Loucy (cell line): ENCODE measurements around the gene ADCY4.

Source experiments
- H2AFZ ChIP-seq: fragments of 200-600 bp; sonication (generic); 2 replicates; pipeline ENCODE4 v1.6.0; 2016; ENCODE audit warnings: antibody characterized with exemption, mild to moderate bottlenecking, low read length, moderate library complexity
- H3F3A ChIP-seq: fragments of 200-600 bp; 2 replicates; pipeline ENCODE4 v1.6.0; 2016; ENCODE audit warnings: antibody characterized with exemption, low read depth, mild to moderate bottlenecking
- H3K27me3 ChIP-seq: fragments of 200-600 bp; sonication (generic); 2 replicates; pipeline ENCODE4 v1.6.1; 2014; ENCODE audit warnings: low read length, mild to moderate bottlenecking; ENCODE audit not compliant: insufficient read depth, poor library complexity, severe bottlenecking
- H3K36me3 ChIP-seq: fragments of 200-600 bp; sonication (generic); 2 replicates; pipeline ENCODE4 v1.6.1; 2016; ENCODE audit warnings: low read length; ENCODE audit not compliant: insufficient read depth
- H3K4me1 ChIP-seq: fragments of 200-600 bp; sonication (generic); 2 replicates; pipeline ENCODE4 v1.5.1; 2014; ENCODE audit warnings: low read length, mild to moderate bottlenecking; ENCODE audit not compliant: insufficient read depth, poor library complexity, severe bottlenecking
- H3K4me2 ChIP-seq: fragments of 200-600 bp; sonication (generic); 2 replicates; pipeline ENCODE4 v1.6.0; 2014; ENCODE audit warnings: antibody characterized with exemption, low read length, low read depth, mild to moderate bottlenecking; ENCODE audit not compliant: poor library complexity, severe bottlenecking
- H3K4me3 ChIP-seq: fragments of 200-600 bp; sonication (generic); 2 replicates; pipeline ENCODE4 v1.5.1; 2014; ENCODE audit warnings: low read length, mild to moderate bottlenecking, mixed read lengths; ENCODE audit not compliant: poor library complexity, severe bottlenecking
- H3K79me2 ChIP-seq: fragments of 200-600 bp; sonication (generic); 2 replicates; pipeline ENCODE4 v1.6.1; 2014; ENCODE audit warnings: low read length; ENCODE audit not compliant: insufficient read depth
- H3K9ac ChIP-seq: fragments of 200-600 bp; sonication (generic); 2 replicates; pipeline ENCODE4 v1.6.0; 2014; ENCODE audit warnings: mild to moderate bottlenecking, low read depth, low read length, moderate library complexity; ENCODE audit not compliant: poor library complexity, severe bottlenecking
- H3K9me2 ChIP-seq: fragments of 200-600 bp; sonication (generic); replicated peaks from 2 replicates; pipeline ENCODE4 v1.6.1; 2016; ENCODE audit warnings: low read depth, low read length, mixed read lengths
- H3K9me3 ChIP-seq: fragments of 200-600 bp; sonication (generic); 2 replicates; pipeline ENCODE4 v1.6.1; 2014; ENCODE audit warnings: mild to moderate bottlenecking, antibody characterized with exemption, low read length, low read depth; ENCODE audit not compliant: insufficient read depth
- H4K20me1 ChIP-seq: fragments of 200-600 bp; sonication (generic); 2 replicates; pipeline ENCODE4 v1.6.0; 2014; ENCODE audit warnings: antibody characterized with exemption, low read length, mild to moderate bottlenecking; ENCODE audit not compliant: insufficient read depth, poor library complexity, severe bottlenecking
- EZH2phosphoT487 ChIP-seq: fragments of 200-600 bp; IDR thresholded peaks from 2 replicates; pipeline ENCODE4 v1.6.1; 2018; ENCODE audit warnings: antibody characterized with exemption, mild to moderate bottlenecking, moderate library complexity, borderline replicate concordance
- TF ChIP-seq, protein P1 (sequence below): fragments of 200-600 bp; sonication (generic); conservative IDR thresholded peaks from 2 replicates; pipeline ENCODE4 v1.5.1; 2014; ENCODE audit warnings: mild to moderate bottlenecking, antibody characterized with exemption, low read length

ADCY4 gene

DNA sequence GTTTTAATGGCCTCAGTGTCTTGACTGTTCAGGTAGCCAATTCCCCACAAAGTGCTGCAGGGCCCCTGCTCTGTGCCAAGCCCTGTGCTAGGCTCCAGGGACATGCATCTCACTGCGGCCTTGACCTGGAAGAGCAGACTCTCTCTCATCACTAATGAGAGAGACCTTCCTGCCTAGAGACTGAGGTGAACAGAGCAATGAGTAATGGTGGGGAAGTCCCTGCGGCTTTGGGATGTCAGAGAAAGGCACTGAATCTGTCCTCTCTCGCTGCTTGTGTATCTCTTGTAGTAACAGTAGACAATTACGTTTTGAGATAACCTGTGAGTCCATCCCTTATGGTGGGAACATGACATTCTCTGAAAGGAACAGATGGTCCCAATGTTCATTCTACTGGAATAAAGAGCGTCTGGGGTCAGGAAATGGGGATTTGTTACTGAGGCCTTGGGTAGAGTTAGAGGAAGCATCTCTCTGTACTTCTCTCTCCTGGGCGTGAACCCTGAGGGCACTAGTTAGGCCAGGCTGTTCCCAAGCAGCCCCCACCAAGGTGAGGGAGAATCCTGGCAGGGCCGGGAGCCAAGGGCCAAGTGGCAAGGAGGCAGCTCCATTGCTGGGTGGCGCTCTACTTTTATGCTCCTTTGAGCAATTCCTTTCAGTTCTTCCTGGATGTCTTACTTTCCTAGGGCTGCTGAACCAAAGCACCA is 46.6 kb upstream of the ADCY4 start:
- no peaks in the 10 kb centered on the region for H3F3A ChIP-seq
- no peak for TF ChIP-seq EZH2phosphoT487
- TF ChIP-seq, protein P1, sequence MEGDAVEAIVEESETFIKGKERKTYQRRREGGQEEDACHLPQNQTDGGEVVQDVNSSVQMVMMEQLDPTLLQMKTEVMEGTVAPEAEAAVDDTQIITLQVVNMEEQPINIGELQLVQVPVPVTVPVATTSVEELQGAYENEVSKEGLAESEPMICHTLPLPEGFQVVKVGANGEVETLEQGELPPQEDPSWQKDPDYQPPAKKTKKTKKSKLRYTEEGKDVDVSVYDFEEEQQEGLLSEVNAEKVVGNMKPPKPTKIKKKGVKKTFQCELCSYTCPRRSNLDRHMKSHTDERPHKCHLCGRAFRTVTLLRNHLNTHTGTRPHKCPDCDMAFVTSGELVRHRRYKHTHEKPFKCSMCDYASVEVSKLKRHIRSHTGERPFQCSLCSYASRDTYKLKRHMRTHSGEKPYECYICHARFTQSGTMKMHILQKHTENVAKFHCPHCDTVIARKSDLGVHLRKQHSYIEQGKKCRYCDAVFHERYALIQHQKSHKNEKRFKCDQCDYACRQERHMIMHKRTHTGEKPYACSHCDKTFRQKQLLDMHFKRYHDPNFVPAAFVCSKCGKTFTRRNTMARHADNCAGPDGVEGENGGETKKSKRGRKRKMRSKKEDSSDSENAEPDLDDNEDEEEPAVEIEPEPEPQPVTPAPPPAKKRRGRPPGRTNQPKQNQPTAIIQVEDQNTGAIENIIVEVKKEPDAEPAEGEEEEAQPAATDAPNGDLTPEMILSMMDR: no peak
- no peaks in the 10 kb centered on the region for H3K79me2 ChIP-seq
- H3K9ac ChIP-seq: no peak overlapping the region
- no peak overlapping the region for H2AFZ ChIP-seq
- no peaks in the 10 kb centered on the region for H3K9me2 ChIP-seq
- no peaks in the 10 kb centered on the region for H3K27me3 ChIP-seq
- H4K20me1 ChIP-seq: peaks cover 3% of the 10 kb centered on the region
- H3K9me3 ChIP-seq: no peaks in the 10 kb centered on the region
- peaks cover 16% of the 10 kb centered on the region for H3K4me1 ChIP-seq
- H3K4me3 ChIP-seq: no peak overlapping the region
- no peak overlapping the region for H3K4me2 ChIP-seq
- H3K36me3 ChIP-seq: no peaks in the 10 kb centered on the region

DNA sequence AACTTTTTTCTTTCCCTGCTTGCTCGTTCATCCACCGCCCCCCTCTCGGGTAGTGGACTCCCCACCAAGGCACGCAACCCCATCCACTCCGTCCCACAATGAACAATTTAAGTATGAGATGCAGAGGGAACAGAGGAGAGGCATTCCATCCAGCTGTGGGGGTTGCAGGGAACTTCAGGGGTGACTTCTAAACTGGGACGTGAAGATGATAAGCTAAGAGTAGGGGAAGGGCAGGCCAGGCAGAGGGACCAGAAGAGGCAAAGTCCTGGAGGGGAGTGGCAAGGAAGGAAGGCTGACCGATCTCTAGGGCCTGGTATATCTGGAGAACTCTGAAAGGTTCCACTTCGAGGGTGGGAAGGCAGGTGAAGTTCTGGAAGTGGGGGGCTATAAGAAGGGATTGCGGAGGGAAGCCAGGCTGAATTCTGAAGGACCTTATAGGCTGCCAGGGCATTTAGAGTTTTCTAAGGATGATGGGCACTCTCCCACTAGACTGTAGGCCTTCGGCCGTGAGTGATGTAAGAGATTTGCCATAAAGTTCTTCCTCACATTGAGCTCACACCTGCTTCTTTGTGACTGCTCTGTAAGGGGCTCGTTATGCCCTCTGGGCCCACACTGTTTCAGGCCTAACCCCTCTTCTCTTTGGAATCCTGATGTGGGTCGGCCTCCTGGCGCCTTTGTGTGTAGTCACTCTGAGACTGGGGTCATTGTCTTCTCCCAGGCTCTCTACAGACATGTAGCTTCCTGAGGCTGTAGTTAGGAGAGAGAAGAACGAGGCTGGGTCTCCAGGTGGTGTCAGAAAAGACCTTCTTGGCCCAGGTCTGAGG is 45.2 kb upstream of the ADCY4 start:
- no peaks in the 10 kb centered on the region for H3F3A ChIP-seq
- peaks cover 30% of the 10 kb centered on the region for H3K4me1 ChIP-seq
- no peaks in the 10 kb centered on the region for H3K9me3 ChIP-seq
- TF ChIP-seq EZH2phosphoT487: no peak
- TF ChIP-seq, protein P1: no peak
- H4K20me1 ChIP-seq: peaks cover 4% of the 10 kb centered on the region
- no peak overlapping the region for H3K4me2 ChIP-seq
- no peaks in the 10 kb centered on the region for H3K27me3 ChIP-seq
- no peaks in the 10 kb centered on the region for H3K79me2 ChIP-seq
- no peak overlapping the region for H3K9ac ChIP-seq
- H2AFZ ChIP-seq: no peak overlapping the region
- no peaks in the 10 kb centered on the region for H3K36me3 ChIP-seq
- no peak overlapping the region for H3K4me3 ChIP-seq
- no peaks in the 10 kb centered on the region for H3K9me2 ChIP-seq

DNA sequence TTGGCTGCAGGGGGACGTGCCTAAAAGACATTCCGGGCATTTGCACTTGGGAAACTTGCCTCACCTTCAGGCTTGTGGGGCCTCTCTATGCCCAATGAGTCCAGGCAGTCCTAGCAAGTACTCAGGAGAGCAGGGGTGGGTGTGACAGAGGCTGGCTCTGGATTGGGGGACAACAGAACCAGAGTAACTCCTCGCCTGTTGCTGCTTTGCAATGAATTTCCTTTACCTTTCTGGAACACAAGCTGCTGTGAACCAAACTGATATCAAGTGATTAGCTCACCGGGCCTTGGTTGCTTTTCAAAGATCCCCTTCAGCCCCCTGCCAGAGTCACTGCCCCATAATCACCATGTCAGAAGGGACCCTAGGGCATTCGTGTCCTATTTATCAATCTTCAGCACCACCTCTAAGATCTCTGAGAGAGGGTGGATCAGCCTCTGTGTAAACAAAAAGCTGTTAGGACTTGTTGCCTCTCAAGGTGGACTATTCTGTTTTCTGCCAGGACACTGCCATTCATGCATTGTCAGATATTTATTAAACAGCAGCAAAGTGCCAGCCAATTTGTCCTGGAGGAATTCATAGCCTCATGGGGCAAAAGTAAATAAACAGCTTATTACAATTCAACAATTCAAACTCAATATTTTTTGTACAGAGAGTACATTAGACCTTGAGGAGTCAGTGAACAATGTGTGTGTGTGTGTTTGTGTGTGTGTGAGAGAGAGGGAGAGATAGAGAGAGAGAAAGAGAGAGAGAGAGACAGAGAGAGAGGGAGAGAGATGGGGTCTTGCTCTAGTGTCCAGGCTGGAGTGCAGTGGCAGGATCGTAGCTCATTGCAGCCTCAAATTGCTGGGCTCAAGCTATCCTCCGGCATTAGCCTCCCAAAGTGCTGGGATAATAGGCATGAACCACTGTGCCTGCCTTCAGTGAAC is 44.4 kb upstream of the ADCY4 start:
- TF ChIP-seq EZH2phosphoT487: no peak
- TF ChIP-seq, protein P1: no peak
- no peaks in the 10 kb centered on the region for H3F3A ChIP-seq
- no peaks in the 10 kb centered on the region for H3K9me3 ChIP-seq

More for the DNA sequence above, 44.4 kb upstream of the ADCY4 start:
- no peak overlapping the region for H3K4me2 ChIP-seq
- peaks cover 33% of the 10 kb centered on the region for H3K4me1 ChIP-seq
- no peaks in the 10 kb centered on the region for H3K27me3 ChIP-seq
- H4K20me1 ChIP-seq: peaks cover 4% of the 10 kb centered on the region
- H3K36me3 ChIP-seq: no peaks in the 10 kb centered on the region; the same call in 1 of the 2 replicates
- H3K9me2 ChIP-seq: no peaks in the 10 kb centered on the region
- H3K79me2 ChIP-seq: no peaks in the 10 kb centered on the region
- H2AFZ ChIP-seq: no peak overlapping the region
- no peak overlapping the region for H3K9ac ChIP-seq
- no peak overlapping the region for H3K4me3 ChIP-seq
